HepG2 (cell line): Measurements from ENCODE around the gene CIAPIN1. TPM values are rescaled to one million over a fixed set of nuclear protein-coding genes. Genes with fewer than 3 reads are reported as not detected.

Experiments used
- ATAC-seq: fragments of 200-7000 bp; cut with Tn5 transposase; 3 replicates; pipeline ENCODE4 v1.9.1; 2020; ENCODE audit warnings: mild to moderate bottlenecking, moderate library complexity
- BruUV-seq: library from RNA; stranded (reverse); fragments of 400-500 nt; replicated peaks from 2 replicates; lab custom pipeline; 2021; lab: Mats Ljungman, UMichigan
- CTCF ChIA-PET: fragments of 300-600 bp; formaldehyde crosslinking; extraction: SDS; loops from one replicate; lab custom pipeline; 2021; ENCODE audit warnings: low total read pairs, inconsistent platforms, low intra/inter-chr PET ratio; lab: Yijun Ruan, JAX
- POLR2A ChIA-PET: fragments of 350-600 bp; sonication (Branson Sonifier 250); formaldehyde crosslinking; loops from one replicate; lab custom pipeline; 2020; ENCODE audit warnings: antibody characterized with exemption, inconsistent platforms; lab: Yijun Ruan, JAX
- DNase-seq: peaks from one replicate; pipeline ENCODE4 v3.0.0-alpha.2; 2015; ENCODE audit warnings: low spot score
- FAIRE-seq: peaks from 3 replicates; lab custom pipeline; 2011; peaks lifted over from hg19 to GRCh38; lab: Jason Lieb, UNC
- H2AFZ ChIP-seq: one replicate; pipeline ENCODE4 v1.6.1; 2011; ENCODE audit warnings: low read length, inconsistent platforms
- H3K27ac ChIP-seq: fragments of 300-600 bp; 3 replicates; pipeline ENCODE4 v1.8.0; 2011; ENCODE audit warnings: mixed run types, mild to moderate bottlenecking, mixed read lengths, low read length, inconsistent platforms; ENCODE audit not compliant: insufficient read depth; ENCODE audit errors: extremely low read length
- H3K27me3 ChIP-seq, 2 experiments: fragments of 200-600 bp in 1 of 2; 2 replicates in 1 of 2; 3 replicates in 1 of 2; pipeline versions ENCODE4 v1.6.0 to v1.8.0; 2011; ENCODE audit warnings: low read length in 2 of 2, mild to moderate bottlenecking in 2 of 2, moderate library complexity in 2 of 2, inconsistent platforms in 1 of 2; ENCODE audit not compliant: insufficient read depth in 2 of 2, control insufficient read depth in 1 of 2
- H3K36me3 ChIP-seq, 2 experiments: fragments of 200-600 bp in 1 of 2; replicated peaks in 1 of 2; 2 replicates in 1 of 2; 3 replicates in 1 of 2; pipeline versions ENCODE4 v1.5.1 to v1.8.0; 2011; ENCODE audit warnings: low read length in 2 of 2, inconsistent platforms in 1 of 2; ENCODE audit not compliant: insufficient read depth in 2 of 2, control insufficient read depth in 1 of 2
- H3K4me1 ChIP-seq: 2 replicates; pipeline ENCODE4 v1.5.1; 2012; ENCODE audit warnings: low read length, inconsistent platforms; ENCODE audit not compliant: insufficient read depth
- H3K4me2 ChIP-seq: 2 replicates; pipeline ENCODE4 v1.6.0; 2011; ENCODE audit warnings: low read depth, low read length, inconsistent platforms
- H3K4me3 ChIP-seq, 3 experiments: fragments of 200-600 bp in 1 of 3; sonication (generic), shearing (Covaris generic) in 1 of 3; replicated peaks in 1 of 3; 2 replicates each; pipeline ENCODE4 v1.5.1; 2011 to 2016; ENCODE audit warnings: low read length in 3 of 3, inconsistent platforms in 2 of 3, low read depth in 2 of 3, mild to moderate bottlenecking in 2 of 3, control low read depth in 1 of 3, mixed read lengths in 1 of 3; ENCODE audit not compliant: insufficient read depth in 1 of 3
- H3K79me2 ChIP-seq: one replicate; pipeline ENCODE4 v1.6.1; 2011; ENCODE audit warnings: low read length, inconsistent platforms; ENCODE audit not compliant: insufficient read depth
- H3K9ac ChIP-seq: 2 replicates; pipeline ENCODE4 v1.6.0; 2011; ENCODE audit warnings: mild to moderate bottlenecking, low read depth, low read length, inconsistent platforms; ENCODE audit not compliant: insufficient read depth
- H3K9me3 ChIP-seq: 2 replicates; pipeline ENCODE4 v1.5.1; 2012; ENCODE audit warnings: mild to moderate bottlenecking, low read length
- H4K20me1 ChIP-seq: 2 replicates; pipeline ENCODE4 v1.6.0; 2011; ENCODE audit warnings: inconsistent platforms, mild to moderate bottlenecking, low read length, moderate library complexity; ENCODE audit not compliant: insufficient read depth
- BCL3 ChIP-seq: sonication (generic); formaldehyde crosslinking; IDR thresholded peaks from 2 replicates; pipeline ENCODE4 v1.5.1; 2020; ENCODE audit warnings: mild to moderate bottlenecking, missing genetic modification reagents, moderate library complexity
- CHD4 ChIP-seq: fragments of 200-600 bp; sonication (generic); IDR thresholded peaks from 2 replicates; pipeline ENCODE4 v1.7.0; 2017; ENCODE audit warnings: mild to moderate bottlenecking, low read length, borderline replicate concordance
- KDM1A ChIP-seq: IDR thresholded peaks from 2 replicates; pipeline ENCODE4 v1.6.1; 2016; ENCODE audit warnings: missing compliant biosample characterization
- MYNN ChIP-seq: sonication (generic); formaldehyde crosslinking; IDR thresholded peaks from 2 replicates; pipeline ENCODE4 v1.4.0; 2020; ENCODE audit warnings: mild to moderate bottlenecking, low read depth, missing genetic modification reagents
- NONO ChIP-seq, 2 experiments: fragments of 450-650 bp in 1 of 2; sonication (generic) in 1 of 2; formaldehyde crosslinking in 1 of 2; IDR thresholded peaks in 1 of 2; conservative IDR thresholded peaks in 1 of 2; 2 replicates each; pipeline versions ENCODE4 v1.6.1 to v1.8.0; 2017 to 2022; ENCODE audit warnings: mild to moderate bottlenecking in 1 of 2, missing genetic modification reagents in 1 of 2, moderate library complexity in 1 of 2
- PBX3 ChIP-seq: sonication (generic); formaldehyde crosslinking; IDR thresholded peaks from 2 replicates; pipeline ENCODE4 v1.8.1; 2023; ENCODE audit warnings: missing genetic modification reagents, inconsistent platforms, borderline replicate concordance
- ZFP37 ChIP-seq: sonication (generic); formaldehyde crosslinking; IDR thresholded peaks from 2 replicates; pipeline ENCODE4 v1.4.0; 2020; ENCODE audit warnings: missing genetic modification reagents, borderline replicate concordance
- ZNF142 ChIP-seq: sonication (generic); formaldehyde crosslinking; IDR thresholded peaks from 2 replicates; pipeline ENCODE4 v1.4.0; 2020; ENCODE audit warnings: missing genetic modification reagents
- ZNF629 ChIP-seq: sonication (generic); formaldehyde crosslinking; conservative IDR thresholded peaks from 2 replicates; pipeline ENCODE4 v1.5.0; 2020; ENCODE audit warnings: missing genetic modification reagents
- ZNF672 ChIP-seq: sonication (generic); formaldehyde crosslinking; IDR thresholded peaks from 2 replicates; pipeline ENCODE4 v1.8.1; 2022; ENCODE audit warnings: missing genetic modification reagents
- ZNF740 ChIP-seq: sonication (generic); formaldehyde crosslinking; IDR thresholded peaks from 2 replicates; pipeline ENCODE4 v1.4.0; 2020; ENCODE audit warnings: missing genetic modification reagents
- WGBS: methylation state at CpG from one replicate; pipeline ENCODE4 v1.1.6; 2017; ENCODE audit warnings: low lambda C conversion rate; 5-methylcytosine and 5-hydroxymethylcytosine counted together
- in situ Hi-C: cut with HindIII; loops from 2 replicates; pipeline ENCODE4 v1.10.0; 2017; ENCODE audit warnings: low pct_unique_long_range_greater_than_20kb; ENCODE audit not compliant: extremely low pct_ligation_motif_present
- intact Hi-C: fragments of 100-400 bp; cut with micrococcal nuclease; formaldehyde crosslinking; loops from one replicate; pipeline ENCODE4 v1.10.0; 2022; ENCODE audit not compliant: unreplicated experiment
- polyA plus RNA-seq, 8 experiments: library from polyadenylated mRNA; depleted of rRNA in 3 of 8; stranded (reverse) in 7 of 8; unstranded in 1 of 8; fragments of >200 nt; fragmentation: Illumina TruSeq in 4 of 8; extraction: Trizol in 4 of 8; gene quantifications; 2 replicates each; pipeline versions ENCODE4 v1.2.1 to v1.2.3, GENCODE V29; 2011 to 2016; ENCODE audit warnings: low read depth in 4 of 8, missing spikeins in 1 of 8, mixed read lengths in 1 of 8; ENCODE audit not compliant: insufficient read depth in 1 of 8
- total RNA-seq, 5 experiments: library from RNA; depleted of rRNA; stranded (reverse); fragments of >200 nt; fragmentation: Illumina TruSeq; extraction: Trizol; gene quantifications; 2 replicates each; pipeline ENCODE4 v1.2.3, GENCODE V29; 2016; ENCODE audit warnings: low read depth in 1 of 5

CIAPIN1 gene
- total and polyA plus RNA-seq, 2 of the 13 experiments (the other 11 are each of a cell fraction or from before 2014, with no cell fraction given) = 69.3 to 89.7 TPM

GRCh38 chr16:57380671-57381462 lies 66.3 kb downstream of the CIAPIN1 start:
- H3K9me3 ChIP-seq = no peaks in the 10 kb centered on the region
- peaks cover 34 to 52% of the 10 kb centered on the region in 2 experiments for H3K36me3 ChIP-seq
- H3K4me2 ChIP-seq = no peak overlapping the region
- no peak for FAIRE-seq
- in situ Hi-C loops = no loop called here
- peaks cover 9% of the 10 kb centered on the region; the same call in 1 of the 2 replicates for H4K20me1 ChIP-seq
- no peak for ATAC-seq
- POLR2A ChIA-PET = interaction anchor here (1.2 to 3.2 kb wide), 3 partner anchors 8 to 81 kb away, joined by 4 to 37 read pairs (median 5); partner anchors contain the start of gene CX3CL1
- CTCF ChIA-PET = no interaction called here
- peaks cover 65% of the 10 kb centered on the region for H3K4me1 ChIP-seq
- H3K9ac ChIP-seq = no peak overlapping the region
- intact Hi-C loops = no loop called here
- H3K27ac ChIP-seq = no peak overlapping the region
- H3K79me2 ChIP-seq = peaks cover 28% of the 10 kb centered on the region
- H2AFZ ChIP-seq = no peak overlapping the region
- 97% methylated on average over 8 of the region's 8 CpGs for WGBS
- no peak for DNase-seq
- no TSS peak for BruUV-seq
- H3K27me3 ChIP-seq = no peaks in the 10 kb centered on the region
- H3K4me3 ChIP-seq = no peak overlapping the region
- TF ChIP-seq ZNF142 (CRISPR knock-in tag) (no peak), KDM1A (CRISPR knock-in tag) (0 out of 2 replicates have a peak, but pooled peaks have one; percentile 41), MYNN (CRISPR knock-in tag) (no peak), ZNF672 (no peak), BCL3 (no peak), NONO (IDR thresholded peaks at IDR 0.05) (no peak), NONO (CRISPR knock-in tag; conservative IDR thresholded peaks at IDR 0.05) (no peak), CHD4 (peak; percentile 62; the same call in 1 of the 2 replicates), ZNF740 (0 out of 2 replicates have a peak, but pooled peaks have one; percentile 5), ZFP37 (CRISPR knock-in tag) (no peak), PBX3 (no peak), ZNF629 (CRISPR knock-in tag) (peak; percentile 92)
